Suprapubic skin (tissue), 4 donors: Measurements from ENCODE around the gene STRA6. TPM values are rescaled to one million over a fixed set of nuclear protein-coding genes. Genes with fewer than 3 reads are reported as not detected.
"Not testable (repeated sequence)": the region's sequence is repeated elsewhere in the genome, so short reads cannot be mapped to it uniquely, and the experiment has no call there.

ENCODE experiments used
- DNase-seq, 2 donors: peaks; one replicate each; pipeline ENCODE4 v3.0.0-alpha.2; 2019; ENCODE audit warnings: low spot score in 2 of 2
- H3K27ac ChIP-seq: fragments of 200-600 bp; sonication (generic); one replicate; pipeline ENCODE4 v1.5.1; 2019
- H3K27me3 ChIP-seq: fragments of 200-600 bp; sonication (generic); one replicate; pipeline ENCODE4 v1.5.1; 2019
- H3K36me3 ChIP-seq: fragments of 200-600 bp; sonication (generic); one replicate; pipeline ENCODE4 v1.5.1; 2019
- H3K4me1 ChIP-seq: fragments of 200-600 bp; sonication (generic); one replicate; pipeline ENCODE4 v1.5.1; 2019
- H3K4me3 ChIP-seq: fragments of 200-600 bp; sonication (generic); one replicate; pipeline ENCODE4 v1.5.1; 2019; ENCODE audit warnings: mild to moderate bottlenecking
- H3K9me3 ChIP-seq: fragments of 200-600 bp; sonication (generic); one replicate; pipeline ENCODE4 v1.5.1; 2019
- CTCF ChIP-seq, 2 donors: fragments of 200-600 bp in 1 of 2; fragments of 450-650 bp in 1 of 2; sonication (generic) in 1 of 2; IDR thresholded peaks; one replicate each; pipeline ENCODE4 v1.5.1; 2016 to 2019; ENCODE audit warnings: antibody characterized with exemption in 2 of 2, mild to moderate bottlenecking in 1 of 2, moderate library complexity in 1 of 2
- EP300 ChIP-seq: sonication (generic); formaldehyde crosslinking; IDR thresholded peaks from one replicate; pipeline ENCODE4 v1.6.1; 2017; ENCODE audit warnings: antibody characterized with exemption
- POLR2A ChIP-seq, 2 donors: fragments of 450-650 bp; IDR thresholded peaks; one replicate each; pipeline ENCODE4 v1.6.1; 2017; ENCODE audit warnings: antibody characterized with exemption in 2 of 2, mild to moderate bottlenecking in 2 of 2, moderate library complexity in 2 of 2
- POLR2AphosphoS5 ChIP-seq, 3 donors: sonication (generic); formaldehyde crosslinking; IDR thresholded peaks; one replicate each; pipeline ENCODE4 v1.6.1; 2017; ENCODE audit warnings: antibody characterized with exemption in 3 of 3
- whole genome bisulfite sequencing: methylation state at CpG from one replicate; pipeline ENCODE4 v1.1.5; 2018; 5-methylcytosine and 5-hydroxymethylcytosine counted together
- total RNA-seq, 4 donors: library from RNA; depleted of rRNA; stranded (reverse); fragments of >200 nt; gene quantifications; one replicate each; pipeline ENCODE4 v1.1.0, GENCODE V29; 2016

STRA6 gene
- total RNA-seq, 4 donors from 2014 or later: 0.26 to 0.39 TPM; not detected in 2

- DNase-seq: peak in 1 of 2 donors; percentile 62
- no peak overlapping the region for H3K4me3 ChIP-seq
- H3K27ac ChIP-seq: no peak overlapping the region
- H3K4me1 ChIP-seq: peaks cover 16% of the 10 kb centered on the region
- H3K9me3 ChIP-seq: no peaks in the 10 kb centered on the region
- H3K36me3 ChIP-seq: no peaks in the 10 kb centered on the region
- H3K27me3 ChIP-seq: peaks cover 5% of the 10 kb centered on the region
- 26% methylated on average over 3 of the region's 3 CpGs for WGBS
- no peak for TF ChIP-seq POLR2AphosphoS5 (IDR thresholded peaks at IDR 0.05)
- TF ChIP-seq POLR2A (IDR thresholded peaks at IDR 0.05): no peak
- no peak for TF ChIP-seq EP300
- no peak for TF ChIP-seq CTCF (IDR thresholded peaks at IDR 0.05)
Measured at GRCh38 chr15:74168711-74169126, 33.9 kb downstream of the STRA6 start.

- no peak overlapping the region for H3K4me3 ChIP-seq
- no peak for DNase-seq
- peaks cover 13% of the 10 kb centered on the region for H3K4me1 ChIP-seq
- TF ChIP-seq CTCF (IDR thresholded peaks at IDR 0.05) (no peak), EP300 (no peak), POLR2AphosphoS5 (IDR thresholded peaks at IDR 0.05) (no peak), POLR2A (IDR thresholded peaks at IDR 0.05) (no peak)
- WGBS: 81% methylated on average over 4 of the region's 4 CpGs
- no peaks in the 10 kb centered on the region for H3K9me3 ChIP-seq
- no peak overlapping the region for H3K27ac ChIP-seq
- peaks cover 8% of the 10 kb centered on the region for H3K27me3 ChIP-seq
- H3K36me3 ChIP-seq: no peaks in the 10 kb centered on the region
Measured at GRCh38 chr15:74167891-74168331, 34.7 kb downstream of the STRA6 start.

GRCh38 chr15:74165461-74165860 is 37.1 kb downstream of the STRA6 start:
- no peak for DNase-seq
- no peak for TF ChIP-seq CTCF (IDR thresholded peaks at IDR 0.05)
- TF ChIP-seq EP300: no peak
- no peak for TF ChIP-seq POLR2AphosphoS5 (IDR thresholded peaks at IDR 0.05)
- no peak for TF ChIP-seq POLR2A (IDR thresholded peaks at IDR 0.05)
- Histone ChIP-seq H3K27me3 (peaks cover 8% of the 10 kb centered on the region), H3K27ac (no peak overlapping the region), H3K36me3 (no peaks in the 10 kb centered on the region), H3K4me3 (no peak overlapping the region), H3K9me3 (no peaks in the 10 kb centered on the region), H3K4me1 (peaks cover 2% of the 10 kb centered on the region)
- WGBS: 93% methylated on average over 1 of the region's 1 CpG

DNA sequence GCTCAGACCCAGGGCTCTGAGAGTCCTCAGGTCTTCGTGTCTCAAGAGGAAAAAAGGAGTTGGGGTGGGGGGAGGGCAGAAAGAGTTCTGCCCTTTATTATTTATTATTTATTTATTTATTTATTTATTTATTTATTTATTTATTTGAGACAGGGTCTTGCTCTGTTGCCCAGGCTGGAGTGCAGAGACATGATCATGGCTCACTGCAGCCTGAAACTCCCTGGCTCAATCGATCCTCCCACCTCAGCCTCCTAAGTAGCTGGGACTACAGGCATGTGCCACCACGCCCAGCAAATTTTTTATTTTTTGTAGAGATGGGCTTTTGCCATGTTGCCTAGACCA is 40.4 kb downstream of the STRA6 start:
- H3K4me3 ChIP-seq, H3K27me3 ChIP-seq, H3K4me1 ChIP-seq, H3K36me3 ChIP-seq, H3K9me3 ChIP-seq, DNase-seq, H3K27ac ChIP-seq: not testable (repeated sequence)
- WGBS: 82% methylated on average over 3 of the region's 3 CpGs

GRCh38 chr15:74160390-74160789 is 42.2 kb downstream of the STRA6 start:
- not testable (repeated sequence) for H3K4me1 ChIP-seq, H3K27me3 ChIP-seq, H3K9me3 ChIP-seq, H3K27ac ChIP-seq, DNase-seq, H3K4me3 ChIP-seq, H3K36me3 ChIP-seq
- 93% methylated on average over 3 of the region's 3 CpGs for WGBS

GRCh38 chr15:74159773-74160172 is 42.8 kb downstream of the STRA6 start:
- Histone ChIP-seq H3K36me3 (no peaks in the 10 kb centered on the region), H3K27me3 (peaks cover 8% of the 10 kb centered on the region), H3K9me3 (no peaks in the 10 kb centered on the region), H3K4me1 (no peaks in the 10 kb centered on the region), H3K4me3 (no peak overlapping the region), H3K27ac (no peak overlapping the region)
- no peak for DNase-seq
- 83% methylated on average over 1 of the region's 1 CpG for WGBS
- TF ChIP-seq POLR2A (IDR thresholded peaks at IDR 0.05): no peak
- TF ChIP-seq EP300: no peak
- TF ChIP-seq POLR2AphosphoS5 (IDR thresholded peaks at IDR 0.05): no peak

- no peak overlapping the region for H3K4me3 ChIP-seq
- DNase-seq: no peak
- peaks cover 6% of the 10 kb centered on the region for H3K27me3 ChIP-seq
- WGBS: 72% methylated on average over 5 of the region's 5 CpGs
- H3K27ac ChIP-seq: no peak overlapping the region
- H3K4me1 ChIP-seq: no peaks in the 10 kb centered on the region
- no peak for TF ChIP-seq CTCF (IDR thresholded peaks at IDR 0.05)
- no peak for TF ChIP-seq POLR2A (IDR thresholded peaks at IDR 0.05)
- no peak for TF ChIP-seq POLR2AphosphoS5 (IDR thresholded peaks at IDR 0.05)
- no peak for TF ChIP-seq EP300
- no peaks in the 10 kb centered on the region for H3K36me3 ChIP-seq
- no peaks in the 10 kb centered on the region for H3K9me3 ChIP-seq
Measured at GRCh38 chr15:74158855-74159650, 43.5 kb downstream of the STRA6 start.
